Spleen (tissue), 11 donors: ENCODE measurements around the gene TARP.
A peak's percentile ranks its signal among the peaks of the same experiment; 100 is the strongest.
"Not testable (repeated sequence)": the region's sequence is repeated elsewhere in the genome, so short reads cannot be mapped to it uniquely, and the experiment has no call there.

ENCODE experiments used
- DNase-seq: peaks from one replicate; pipeline ENCODE4 v3.0.0-alpha.2; 2020
- H3K27ac ChIP-seq, 8 donors: fragments of 200-600 bp; sonication (generic) in 7 of 8; 1 replicate in 4 of 8; 2 replicates in 4 of 8; pipeline versions ENCODE4 v1.5.0 to v1.8.0; 2016 to 2021; ENCODE audit warnings: inconsistent platforms in 4 of 8, mild to moderate bottlenecking in 4 of 8, moderate library complexity in 1 of 8
- H3K27me3 ChIP-seq, 7 donors: fragments of 200-600 bp; sonication (generic) in 6 of 7; replicated peaks in 1 of 7; 1 replicate in 4 of 7; 2 replicates in 3 of 7; pipeline versions ENCODE4 v1.5.0 to v1.8.0; 2016 to 2021; ENCODE audit warnings: inconsistent platforms in 3 of 7, mild to moderate bottlenecking in 1 of 7
- H3K36me3 ChIP-seq, 6 donors: fragments of 200-600 bp; sonication (generic) in 5 of 6; 1 replicate in 4 of 6; 2 replicates in 2 of 6; pipeline versions ENCODE4 v1.5.0 to v1.8.0; 2016 to 2021; ENCODE audit warnings: inconsistent platforms in 2 of 6
- H3K4me1 ChIP-seq, 6 donors: fragments of 200-600 bp; sonication (generic) in 5 of 6; 1 replicate in 3 of 6; 2 replicates in 3 of 6; pipeline versions ENCODE4 v1.5.0 to v1.8.0; 2016 to 2021; ENCODE audit warnings: inconsistent platforms in 3 of 6
- H3K4me3 ChIP-seq, 8 donors: fragments of 200-600 bp; sonication (generic) in 7 of 8; 1 replicate in 4 of 8; 2 replicates in 4 of 8; pipeline versions ENCODE4 v1.5.0 to v1.8.0; 2016 to 2021; ENCODE audit warnings: inconsistent platforms in 4 of 8, mild to moderate bottlenecking in 4 of 8, moderate library complexity in 2 of 8
- H3K9me3 ChIP-seq, 8 donors: fragments of 200-600 bp; sonication (generic) in 7 of 8; 1 replicate in 4 of 8; 2 replicates in 4 of 8; pipeline versions ENCODE4 v1.5.0 to v1.8.0; 2016 to 2021; ENCODE audit warnings: inconsistent platforms in 4 of 8
- POLR2A ChIP-seq, 3 donors: fragments of 450-650 bp; IDR thresholded peaks; one replicate each; pipeline ENCODE4 v1.5.1; 2017; ENCODE audit warnings: antibody characterized with exemption in 3 of 3, mild to moderate bottlenecking in 1 of 3
- POLR2AphosphoS5 ChIP-seq, 3 donors: sonication (generic); formaldehyde crosslinking; IDR thresholded peaks; one replicate each; pipeline ENCODE4 v1.5.1; 2017; ENCODE audit warnings: antibody characterized with exemption in 3 of 3
- WGBS, 5 donors: extraction: QIAGEN DNeasy Blood & Tissue Kit in 3 of 5; methylation state at CpG; one replicate each; pipeline versions ENCODE4 v1.1.5 to v1.1.7; 2013 to 2018; 5-methylcytosine and 5-hydroxymethylcytosine counted together
- intact Hi-C: fragments of 100-400 bp; cut with DNase I; formaldehyde crosslinking; loops from one replicate; pipeline ENCODE4 v1.15.0; 2023; ENCODE audit warnings: low total_unique reads
- TF ChIP-seq, protein P1 (sequence below), 11 experiments: fragments of 200-600 bp in 7 of 11; fragments of 450-650 bp in 4 of 11; sonication (generic) in 4 of 11; IDR thresholded peaks in 8 of 11; conservative IDR thresholded peaks in 3 of 11; 1 replicate in 7 of 11; 2 replicates in 4 of 11; pipeline versions ENCODE4 v1.4.0 to v1.8.0; 2016 to 2021; ENCODE audit warnings: antibody characterized with exemption in 11 of 11, inconsistent platforms in 4 of 11, mild to moderate bottlenecking in 1 of 11
- donor health status: healthy with polysubstance abuse.
- donor health status: DM: no; HTN: no; CAD: no; lungs with moderate emphysema.
- donor health status: DM: no; HTN: no; CAD: no.
- donor health status: Bipolar disorder and iron deficiency.
- donor health status: healthy.
- donor health status: DM: no; HTN: no; CAD: no.
- donor health status: DM: yes; HTN: yes; CAD: no.

TARP gene

GRCh38 chr7:38248069-38248567 is 25.3 kb downstream of the TARP start:
- H3K4me3 ChIP-seq = peak overlapping the region in 1 of 8 donors; percentile 30
- no peaks in the 10 kb centered on the region for H3K36me3 ChIP-seq
- H3K27ac ChIP-seq = peak overlapping the region in 4 of 8 donors; percentile 44 to 60 (median 49)
- 73 to 93% (median 91%) methylated on average over 5 of the region's 5 CpGs for WGBS, 5 donors
- no peak for DNase-seq
- no peaks in the 10 kb centered on the region for H3K27me3 ChIP-seq
- peaks cover 0 to 14% (median 0%) of the 10 kb centered on the region in 6 donors for H3K4me1 ChIP-seq
- H3K9me3 ChIP-seq = no peaks in the 10 kb centered on the region
- intact Hi-C loops = no loop called here
- peak in 1 of 3 donors; percentile 16 for TF ChIP-seq POLR2AphosphoS5 (IDR thresholded peaks at IDR 0.05)
- TF ChIP-seq, protein P1, sequence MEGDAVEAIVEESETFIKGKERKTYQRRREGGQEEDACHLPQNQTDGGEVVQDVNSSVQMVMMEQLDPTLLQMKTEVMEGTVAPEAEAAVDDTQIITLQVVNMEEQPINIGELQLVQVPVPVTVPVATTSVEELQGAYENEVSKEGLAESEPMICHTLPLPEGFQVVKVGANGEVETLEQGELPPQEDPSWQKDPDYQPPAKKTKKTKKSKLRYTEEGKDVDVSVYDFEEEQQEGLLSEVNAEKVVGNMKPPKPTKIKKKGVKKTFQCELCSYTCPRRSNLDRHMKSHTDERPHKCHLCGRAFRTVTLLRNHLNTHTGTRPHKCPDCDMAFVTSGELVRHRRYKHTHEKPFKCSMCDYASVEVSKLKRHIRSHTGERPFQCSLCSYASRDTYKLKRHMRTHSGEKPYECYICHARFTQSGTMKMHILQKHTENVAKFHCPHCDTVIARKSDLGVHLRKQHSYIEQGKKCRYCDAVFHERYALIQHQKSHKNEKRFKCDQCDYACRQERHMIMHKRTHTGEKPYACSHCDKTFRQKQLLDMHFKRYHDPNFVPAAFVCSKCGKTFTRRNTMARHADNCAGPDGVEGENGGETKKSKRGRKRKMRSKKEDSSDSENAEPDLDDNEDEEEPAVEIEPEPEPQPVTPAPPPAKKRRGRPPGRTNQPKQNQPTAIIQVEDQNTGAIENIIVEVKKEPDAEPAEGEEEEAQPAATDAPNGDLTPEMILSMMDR (IDR thresholded peaks at IDR 0.05 in 8 of 11, conservative IDR thresholded peaks at IDR 0.05 in 3 of 11) = no peak
- no peak for TF ChIP-seq POLR2A (IDR thresholded peaks at IDR 0.05)

GRCh38 chr7:38245409-38245977 is 27.9 kb downstream of the TARP start:
- intact Hi-C loops = no loop called here
- Histone ChIP-seq H3K4me3 (no peak overlapping the region), H3K4me1 (peaks cover 0 to 25% (median 0%) of the 10 kb centered on the region in 6 donors), H3K27me3 (no peaks in the 10 kb centered on the region), H3K27ac (peak overlapping the region in 5 of 8 donors; percentile 16 to 60 (median 47)), H3K9me3 (no peaks in the 10 kb centered on the region), H3K36me3 (no peaks in the 10 kb centered on the region)
- no peak for DNase-seq
- 73 to 86% (median 79%) methylated on average over 3 of the region's 3 CpGs for WGBS, 5 donors
- TF ChIP-seq POLR2AphosphoS5 (IDR thresholded peaks at IDR 0.05) = no peak
- TF ChIP-seq, protein P1 (IDR thresholded peaks at IDR 0.05 in 8 of 11, conservative IDR thresholded peaks at IDR 0.05 in 3 of 11) = no peak
- no peak for TF ChIP-seq POLR2A (IDR thresholded peaks at IDR 0.05)

GRCh38 chr7:38244516-38244915 is 28.9 kb downstream of the TARP start:
- H3K27ac ChIP-seq = peak overlapping the region in 4 of 8 donors; percentile 36 to 63 (median 44)
- 84 to 92% (median 88%) methylated on average over 14 of the region's 14 CpGs for WGBS, 5 donors
- TF ChIP-seq POLR2A (IDR thresholded peaks at IDR 0.05) (no peak), POLR2AphosphoS5 (IDR thresholded peaks at IDR 0.05) (no peak)
- H3K36me3 ChIP-seq = no peaks in the 10 kb centered on the region
- H3K4me3 ChIP-seq = no peak overlapping the region
- DNase-seq = no peak
- H3K27me3 ChIP-seq = no peaks in the 10 kb centered on the region
- H3K9me3 ChIP-seq = no peaks in the 10 kb centered on the region
- intact Hi-C loops = no loop called here
- H3K4me1 ChIP-seq = peaks cover 0 to 21% (median 0%) of the 10 kb centered on the region in 6 donors

DNA sequence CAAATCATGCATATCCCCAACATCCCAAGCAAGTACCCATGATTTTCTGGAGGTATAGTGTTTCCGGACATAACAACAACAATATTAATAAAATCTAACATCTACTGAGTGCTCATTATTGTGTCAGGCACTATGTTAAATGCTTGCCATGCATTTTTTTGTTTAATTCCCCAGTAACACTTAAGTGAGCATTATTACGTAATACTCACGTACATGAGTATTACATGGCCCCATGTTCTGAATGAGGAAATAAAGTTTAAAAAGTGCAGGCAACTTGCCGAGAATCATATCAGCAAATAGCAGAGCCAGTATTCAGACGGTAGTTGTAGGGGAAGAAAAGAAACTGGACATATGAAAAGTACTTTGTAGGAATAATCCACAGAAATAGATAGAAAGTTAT is 30.1 kb downstream of the TARP start:
- H3K36me3 ChIP-seq, intact Hi-C loops, H3K9me3 ChIP-seq, H3K27me3 ChIP-seq, DNase-seq: not testable (repeated sequence)
- Histone ChIP-seq H3K27ac (peak overlapping the region in 7 of 8 donors; percentile 4 to 72 (median 34)), H3K4me1 (peaks cover 0 to 17% (median 0%) of the 10 kb centered on the region in 6 donors), H3K4me3 (peak overlapping the region in 1 of 8 donors; percentile 1)
- 43 to 64% (median 61%) methylated on average over 5 of the region's 5 CpGs for WGBS, 5 donors

DNA sequence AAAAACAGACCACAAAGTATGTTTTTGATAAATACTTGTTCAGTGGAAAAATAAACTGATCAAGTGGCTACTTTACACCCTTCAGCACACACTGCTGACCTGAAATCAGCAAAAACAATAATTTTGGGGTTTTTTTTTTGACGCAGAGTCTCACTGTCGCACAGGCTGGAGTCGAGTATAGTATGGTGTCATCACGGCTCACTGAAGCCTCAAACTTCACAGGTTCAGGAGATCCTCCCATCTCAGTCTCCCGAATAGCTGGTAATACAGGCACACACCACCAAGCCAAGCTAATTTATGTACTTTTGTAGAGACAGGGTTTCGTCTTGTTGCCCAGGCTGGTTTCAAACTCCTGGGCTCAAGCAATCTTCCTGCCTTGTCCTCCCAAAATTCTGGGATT is 30.6 kb downstream of the TARP start:
- 84 to 95% (median 86%) methylated on average over 6 of the region's 6 CpGs for WGBS, 5 donors
- TF ChIP-seq, protein P1 (IDR thresholded peaks at IDR 0.05 in 8 of 11, conservative IDR thresholded peaks at IDR 0.05 in 3 of 11) = no peak
- peak in 1 of 3 donors; percentile 21 for TF ChIP-seq POLR2AphosphoS5 (IDR thresholded peaks at IDR 0.05)
- Histone ChIP-seq H3K36me3 (no peaks in the 10 kb centered on the region), H3K27ac (peak overlapping the region in 6 of 8 donors; percentile 4 to 72 (median 40)), H3K4me1 (peaks cover 0 to 17% (median 0%) of the 10 kb centered on the region in 6 donors), H3K9me3 (no peaks in the 10 kb centered on the region), H3K4me3 (peak overlapping the region in 1 of 8 donors; percentile 1), H3K27me3 (no peaks in the 10 kb centered on the region)
- intact Hi-C loops = no loop called here
- DNase-seq = no peak
